ENCODE measurements around the gene ARMH1. TPM values are rescaled to one million over a fixed set of nuclear protein-coding genes. Genes with fewer than 3 reads are reported as not detected.

The ARMH1 gene
- polyA plus RNA-seq, 1 of the 3 experiments (the other 2 are of a cell fraction): 6.6 TPM

DNA sequence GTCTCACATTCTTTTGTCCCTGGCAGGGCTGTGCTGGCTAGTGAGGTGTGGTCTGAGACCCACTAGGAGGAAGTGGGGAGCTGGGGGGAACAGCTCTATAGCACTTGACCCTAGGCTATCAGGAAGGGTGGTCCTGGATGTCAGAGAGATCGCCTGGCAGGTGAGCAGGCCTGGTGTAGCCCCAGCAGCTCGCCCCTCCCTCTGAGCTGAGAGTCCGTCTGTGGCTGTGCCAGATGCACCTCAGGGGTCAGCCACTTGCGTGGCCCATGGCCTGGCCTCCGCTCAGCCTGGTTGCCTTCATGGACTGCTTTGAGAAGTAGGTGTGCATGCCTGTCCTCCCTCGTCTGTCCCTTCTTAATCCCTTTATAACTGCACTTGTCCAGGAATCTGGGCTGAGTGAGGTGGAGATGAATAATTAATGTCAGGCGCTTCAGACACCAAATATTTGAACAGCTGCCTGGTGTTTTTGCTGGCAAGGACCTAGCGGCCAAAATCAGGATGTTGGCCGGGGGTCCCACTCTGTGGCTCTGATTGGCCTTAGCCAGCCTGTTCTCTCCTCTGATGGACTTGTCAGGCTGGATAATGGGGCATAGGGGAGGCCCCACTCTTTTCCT, 30.7 kb upstream of the ARMH1 start:
- ChIA-PET POLR2A (interaction anchor here (0.9 to 4.0 kb wide), 2 partner anchors 12 to 31 kb away, joined by 3 to 49 read pairs; partner anchors contain the start of genes ARMH1 and TMEM53), CTCF (interaction anchor here (15.4 kb wide), 1 partner anchor 6 kb away, joined by 163 read pairs; no protein-coding TSS in a partner anchor)
- peaks cover 0 to 36% of the 10 kb centered on the region in 2 experiments; a peak in 1 of 4 replicates for H3K4me1 ChIP-seq (ENCODE audit: control insufficient read depth in 1 of 2, insufficient read depth in 2 of 2, low read depth in 1 of 2, low read length in 1 of 2)
- H3K4me2 ChIP-seq: no peak overlapping the region
- 93% methylated on average over 4 of the region's 9 CpGs for WGBS (ENCODE audit: low lambda C conversion rate)
- H3F3A ChIP-seq (replicated peaks; ENCODE audit: insufficient read depth): no peaks in the 10 kb centered on the region
- H3K27me3 ChIP-seq (ENCODE audit: insufficient read depth): no peaks in the 10 kb centered on the region
- H3K4me3 ChIP-seq (ENCODE audit: low read depth in 2 of 2, low read length in 1 of 2): no peak overlapping the region
- H3K9ac ChIP-seq: no peak overlapping the region
- H3K79me2 ChIP-seq (ENCODE audit: insufficient read depth): no peaks in the 10 kb centered on the region
- H2AFZ ChIP-seq (ENCODE audit: low read depth): no peak overlapping the region
- H3K36me3 ChIP-seq (replicated peaks in 1 of 2; ENCODE audit: control insufficient read depth in 1 of 2, insufficient read depth in 2 of 2, low read length in 1 of 2): peaks cover 7 to 82% of the 10 kb centered on the region in 2 experiments
- H3K9me2 ChIP-seq: no peaks in the 10 kb centered on the region
- TF ChIP-seq FOXM1 (IDR thresholded peaks at IDR 0.05; ENCODE audit: low read depth) (no peak), ELF1 (IDR thresholded peaks at IDR 0.05) (no peak), GATA2 (CRISPR knock-in tag; IDR thresholded peaks at IDR 0.05) (no peak), EZH2phosphoT487 (IDR thresholded peaks at IDR 0.05; ENCODE audit: borderline replicate concordance, low read depth) (no peak), MEF2A (IDR thresholded peaks at IDR 0.05; ENCODE audit: borderline replicate concordance, low read depth) (no peak), RXRA (IDR thresholded peaks at IDR 0.05; ENCODE audit: borderline replicate concordance, low read depth) (no peak)
- TF ChIP-seq, protein P1, sequence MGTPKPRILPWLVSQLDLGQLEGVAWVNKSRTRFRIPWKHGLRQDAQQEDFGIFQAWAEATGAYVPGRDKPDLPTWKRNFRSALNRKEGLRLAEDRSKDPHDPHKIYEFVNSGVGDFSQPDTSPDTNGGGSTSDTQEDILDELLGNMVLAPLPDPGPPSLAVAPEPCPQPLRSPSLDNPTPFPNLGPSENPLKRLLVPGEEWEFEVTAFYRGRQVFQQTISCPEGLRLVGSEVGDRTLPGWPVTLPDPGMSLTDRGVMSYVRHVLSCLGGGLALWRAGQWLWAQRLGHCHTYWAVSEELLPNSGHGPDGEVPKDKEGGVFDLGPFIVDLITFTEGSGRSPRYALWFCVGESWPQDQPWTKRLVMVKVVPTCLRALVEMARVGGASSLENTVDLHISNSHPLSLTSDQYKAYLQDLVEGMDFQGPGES (IDR thresholded peaks at IDR 0.05; ENCODE audit: low read depth, low read length): no peak
- TF ChIP-seq, protein P2, sequence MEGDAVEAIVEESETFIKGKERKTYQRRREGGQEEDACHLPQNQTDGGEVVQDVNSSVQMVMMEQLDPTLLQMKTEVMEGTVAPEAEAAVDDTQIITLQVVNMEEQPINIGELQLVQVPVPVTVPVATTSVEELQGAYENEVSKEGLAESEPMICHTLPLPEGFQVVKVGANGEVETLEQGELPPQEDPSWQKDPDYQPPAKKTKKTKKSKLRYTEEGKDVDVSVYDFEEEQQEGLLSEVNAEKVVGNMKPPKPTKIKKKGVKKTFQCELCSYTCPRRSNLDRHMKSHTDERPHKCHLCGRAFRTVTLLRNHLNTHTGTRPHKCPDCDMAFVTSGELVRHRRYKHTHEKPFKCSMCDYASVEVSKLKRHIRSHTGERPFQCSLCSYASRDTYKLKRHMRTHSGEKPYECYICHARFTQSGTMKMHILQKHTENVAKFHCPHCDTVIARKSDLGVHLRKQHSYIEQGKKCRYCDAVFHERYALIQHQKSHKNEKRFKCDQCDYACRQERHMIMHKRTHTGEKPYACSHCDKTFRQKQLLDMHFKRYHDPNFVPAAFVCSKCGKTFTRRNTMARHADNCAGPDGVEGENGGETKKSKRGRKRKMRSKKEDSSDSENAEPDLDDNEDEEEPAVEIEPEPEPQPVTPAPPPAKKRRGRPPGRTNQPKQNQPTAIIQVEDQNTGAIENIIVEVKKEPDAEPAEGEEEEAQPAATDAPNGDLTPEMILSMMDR (IDR thresholded peaks at IDR 0.05): no peak
- H4K20me1 ChIP-seq (ENCODE audit: insufficient read depth): no peaks in the 10 kb centered on the region
- no peaks in the 10 kb centered on the region for H3K9me3 ChIP-seq
- no peak for DNase-seq
- H3K27ac ChIP-seq (ENCODE audit: low read depth in 2 of 2, low read length in 1 of 2): no peak overlapping the region

DNA sequence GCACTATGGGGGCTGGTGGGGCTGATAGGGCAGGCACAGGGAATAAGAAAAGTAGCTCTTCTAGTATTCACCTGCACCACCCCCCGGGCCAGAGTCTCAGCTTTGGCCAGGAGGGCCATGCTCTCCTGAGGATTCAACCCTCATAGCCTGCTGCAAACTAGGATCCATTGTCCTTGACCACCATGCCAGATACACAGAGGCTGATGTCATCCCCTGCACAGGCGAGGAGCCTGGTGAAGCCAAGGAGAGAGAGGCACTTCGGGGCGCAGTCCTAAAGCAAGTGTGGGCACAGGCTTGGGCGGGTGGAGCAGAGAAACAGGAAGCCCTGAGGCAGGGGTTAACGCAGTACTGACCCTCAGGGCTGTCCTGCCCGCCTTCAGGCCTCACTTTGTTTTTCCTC, 29.7 kb upstream of the ARMH1 start:
- POLR2A ChIA-PET: no interaction called here
- Histone ChIP-seq H4K20me1 (ENCODE audit: insufficient read depth) (no peaks in the 10 kb centered on the region), H3K4me1 (ENCODE audit: control insufficient read depth in 1 of 2, insufficient read depth in 2 of 2, low read depth in 1 of 2, low read length in 1 of 2) (peaks cover 0 to 46% of the 10 kb centered on the region in 2 experiments; a peak in 1 of 4 replicates), H3K4me2 (no peak overlapping the region), H3K9ac (no peak overlapping the region), H3K27me3 (ENCODE audit: insufficient read depth) (no peaks in the 10 kb centered on the region), H3K9me2 (no peaks in the 10 kb centered on the region), H2AFZ (ENCODE audit: low read depth) (no peak overlapping the region), H3K36me3 (replicated peaks in 1 of 2; ENCODE audit: control insufficient read depth in 1 of 2, insufficient read depth in 2 of 2, low read length in 1 of 2) (peaks cover 7 to 85% of the 10 kb centered on the region in 2 experiments), H3K4me3 (ENCODE audit: low read depth in 2 of 2, low read length in 1 of 2) (no peak overlapping the region), H3K27ac (ENCODE audit: low read depth in 2 of 2, low read length in 1 of 2) (no peak overlapping the region), H3F3A (replicated peaks; ENCODE audit: insufficient read depth) (no peaks in the 10 kb centered on the region), H3K9me3 (no peaks in the 10 kb centered on the region), H3K79me2 (ENCODE audit: insufficient read depth) (no peaks in the 10 kb centered on the region)
- 92% methylated on average over 3 of the region's 7 CpGs for WGBS (ENCODE audit: low lambda C conversion rate)
- TF ChIP-seq TEAD4 (IDR thresholded peaks at IDR 0.05; ENCODE audit: borderline replicate concordance, insufficient read depth) (no peak), RAD21 (IDR thresholded peaks at IDR 0.05; ENCODE audit: low read length) (no peak), YY1 (IDR thresholded peaks at IDR 0.05; ENCODE audit: low read depth) (no peak), RXRA (IDR thresholded peaks at IDR 0.05; ENCODE audit: borderline replicate concordance, low read depth) (no peak), RCOR1 (IDR thresholded peaks at IDR 0.05; ENCODE audit: low read length) (no peak), TCF12 (IDR thresholded peaks at IDR 0.05) (no peak), FOSL2 (IDR thresholded peaks at IDR 0.05; ENCODE audit: borderline replicate concordance, low read depth) (no peak), JUND (IDR thresholded peaks at IDR 0.05) (no peak)
- TF ChIP-seq, protein P3, sequence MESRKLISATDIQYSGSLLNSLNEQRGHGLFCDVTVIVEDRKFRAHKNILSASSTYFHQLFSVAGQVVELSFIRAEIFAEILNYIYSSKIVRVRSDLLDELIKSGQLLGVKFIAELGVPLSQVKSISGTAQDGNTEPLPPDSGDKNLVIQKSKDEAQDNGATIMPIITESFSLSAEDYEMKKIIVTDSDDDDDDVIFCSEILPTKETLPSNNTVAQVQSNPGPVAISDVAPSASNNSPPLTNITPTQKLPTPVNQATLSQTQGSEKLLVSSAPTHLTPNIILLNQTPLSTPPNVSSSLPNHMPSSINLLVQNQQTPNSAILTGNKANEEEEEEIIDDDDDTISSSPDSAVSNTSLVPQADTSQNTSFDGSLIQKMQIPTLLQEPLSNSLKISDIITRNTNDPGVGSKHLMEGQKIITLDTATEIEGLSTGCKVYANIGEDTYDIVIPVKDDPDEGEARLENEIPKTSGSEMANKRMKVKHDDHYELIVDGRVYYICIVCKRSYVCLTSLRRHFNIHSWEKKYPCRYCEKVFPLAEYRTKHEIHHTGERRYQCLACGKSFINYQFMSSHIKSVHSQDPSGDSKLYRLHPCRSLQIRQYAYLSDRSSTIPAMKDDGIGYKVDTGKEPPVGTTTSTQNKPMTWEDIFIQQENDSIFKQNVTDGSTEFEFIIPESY (IDR thresholded peaks at IDR 0.05; ENCODE audit: borderline replicate concordance, low read depth): no peak
- TF ChIP-seq, protein P4, sequence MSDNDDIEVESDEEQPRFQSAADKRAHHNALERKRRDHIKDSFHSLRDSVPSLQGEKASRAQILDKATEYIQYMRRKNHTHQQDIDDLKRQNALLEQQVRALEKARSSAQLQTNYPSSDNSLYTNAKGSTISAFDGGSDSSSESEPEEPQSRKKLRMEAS (IDR thresholded peaks at IDR 0.05; ENCODE audit: low read depth): no peak
- DNase-seq: no peak
- CTCF ChIA-PET: no interaction called here
